K562 (cell line): ENCODE data around the gene EZH2. TPM values are rescaled to one million over a fixed set of nuclear protein-coding genes. Genes with fewer than 3 reads are reported as not detected.

Source experiments
- CBFA2T3 ChIP-seq: fragments of 450-650 bp; IDR thresholded peaks from 2 replicates; pipeline ENCODE4 v1.6.1; 2017
- GATA2 ChIP-seq: sonication (generic); formaldehyde crosslinking; IDR thresholded peaks from 2 replicates; pipeline ENCODE4 v1.4.0; 2020; ENCODE audit warnings: mild to moderate bottlenecking, missing genetic modification reagents
- NFE2L1 ChIP-seq: fragments of 450-650 bp; IDR thresholded peaks from 2 replicates; pipeline ENCODE4 v1.6.1; 2016; ENCODE audit warnings: missing genetic modification characterization, low read depth, mild to moderate bottlenecking, missing compliant biosample characterization, moderate library complexity, borderline replicate concordance
- NFIC ChIP-seq: fragments of 450-650 bp; IDR thresholded peaks from 2 replicates; pipeline ENCODE4 v1.6.1; 2017; ENCODE audit warnings: mild to moderate bottlenecking, inconsistent platforms
- POLR2AphosphoS5 ChIP-seq: IDR thresholded peaks from 2 replicates; pipeline ENCODE4 v1.6.1; 2011; ENCODE audit warnings: mild to moderate bottlenecking, low read depth, low read length, moderate library complexity; ENCODE audit not compliant: control insufficient read depth, insufficient read depth
- SMARCA4 ChIP-seq: fragments of 450-650 bp; IDR thresholded peaks from 2 replicates; pipeline ENCODE4 v1.6.1; 2016
- TEAD4 ChIP-seq, 2 experiments: sonication (generic) in 1 of 2; formaldehyde crosslinking in 1 of 2; IDR thresholded peaks; 2 replicates each; pipeline versions ENCODE4 v1.6.1 to v1.8.0; 2012 to 2022; ENCODE audit warnings: borderline replicate concordance in 1 of 2, inconsistent platforms in 1 of 2, low read length in 1 of 2, mild to moderate bottlenecking in 1 of 2, missing genetic modification reagents in 1 of 2
- ZKSCAN8 ChIP-seq: fragments of 200-800 bp; sonication (Bioruptor generic); IDR thresholded peaks from 2 replicates; pipeline ENCODE4 v1.6.1; 2016; ENCODE audit warnings: missing genetic modification characterization, missing compliant biosample characterization
- ZNF165 ChIP-seq: fragments of 250-450 bp; sonication (Bioruptor Pico); IDR thresholded peaks from 2 replicates; pipeline ENCODE4 v1.4.0; 2020; ENCODE audit warnings: borderline replicate concordance
- ZNF224 ChIP-seq: sonication (generic); formaldehyde crosslinking; IDR thresholded peaks from 2 replicates; pipeline ENCODE4 v1.8.0; 2022; ENCODE audit warnings: mild to moderate bottlenecking, missing genetic modification reagents
- ZNF253 ChIP-seq: fragments of 250-450 bp; sonication (Bioruptor Pico); conservative IDR thresholded peaks from 2 replicates; pipeline ENCODE4 v1.6.1; 2021; ENCODE audit warnings: mild to moderate bottlenecking
- ZNF780A ChIP-seq: fragments of 250-450 bp; sonication (Bioruptor Pico); IDR thresholded peaks from 2 replicates; pipeline ENCODE4 v1.5.0; 2021; ENCODE audit warnings: mild to moderate bottlenecking
- polyA plus RNA-seq, 8 experiments: library from polyadenylated mRNA; depleted of rRNA in 4 of 8; stranded (reverse) in 5 of 8; unstranded in 3 of 8; fragments of >200 nt; fragmentation: Nextera tagmentation in 2 of 8; fragmentation: Illumina TruSeq in 1 of 8; extraction: Ambion mirVana in 2 of 8; extraction: Trizol in 1 of 8; gene quantifications; 2 replicates each; pipeline versions ENCODE4 v1.2.1 to v1.2.3, GENCODE V29; 2011 to 2014; ENCODE audit warnings: inconsistent platforms in 1 of 8, missing spikeins in 1 of 8
- total RNA-seq, 7 experiments: library from RNA; depleted of rRNA in 6 of 7; stranded (reverse); fragments of >200 nt in 6 of 7; fragmentation: Illumina TruSeq in 2 of 7; extraction: Trizol in 2 of 7; gene quantifications; 2 replicates each; pipeline versions ENCODE4 v1.2.1 to v1.2.3, GENCODE V29; 2011 to 2021; ENCODE audit warnings: low replicate concordance in 1 of 7
- TF ChIP-seq, protein P1 (sequence below): IDR thresholded peaks from 2 replicates; pipeline ENCODE4 v1.6.1; 2012; ENCODE audit warnings: low read depth, low read length, improper control_type of control experiment, borderline replicate concordance
- TF ChIP-seq, protein P2 (sequence below): fragments of 450-650 bp; IDR thresholded peaks from 2 replicates; pipeline ENCODE4 v1.6.1; 2016; ENCODE audit warnings: antibody characterized with exemption
- TF ChIP-seq, protein P3 (sequence below): IDR thresholded peaks from 2 replicates; pipeline ENCODE4 v1.6.1; 2016; ENCODE audit warnings: missing genetic modification characterization, missing compliant biosample characterization
- TF ChIP-seq, protein P4 (sequence below): fragments of 450-650 bp; IDR thresholded peaks from one replicate; pipeline ENCODE4 v1.6.1; 2018; ENCODE audit warnings: mild to moderate bottlenecking, moderate library complexity; ENCODE audit not compliant: partially characterized antibody
- TF ChIP-seq, protein P5 (sequence below): IDR thresholded peaks from 3 replicates; pipeline ENCODE4 v1.6.1; 2011; ENCODE audit warnings: borderline replicate concordance, mild to moderate bottlenecking, moderate library complexity; ENCODE audit not compliant: insufficient read length; ENCODE audit errors: extremely low read depth
- TF ChIP-seq, protein P6 (sequence below): sonication (generic); formaldehyde crosslinking; IDR thresholded peaks from 2 replicates; pipeline ENCODE4 v1.8.0; 2022; ENCODE audit warnings: missing genetic modification reagents, mild to moderate bottlenecking, borderline replicate concordance

EZH2 gene
- total and polyA plus RNA-seq, 9 of the 15 experiments (the other 6 are each of a cell fraction or from before 2014, with no cell fraction given), result 48.7 to 175 (median 98.6) TPM

DNA sequence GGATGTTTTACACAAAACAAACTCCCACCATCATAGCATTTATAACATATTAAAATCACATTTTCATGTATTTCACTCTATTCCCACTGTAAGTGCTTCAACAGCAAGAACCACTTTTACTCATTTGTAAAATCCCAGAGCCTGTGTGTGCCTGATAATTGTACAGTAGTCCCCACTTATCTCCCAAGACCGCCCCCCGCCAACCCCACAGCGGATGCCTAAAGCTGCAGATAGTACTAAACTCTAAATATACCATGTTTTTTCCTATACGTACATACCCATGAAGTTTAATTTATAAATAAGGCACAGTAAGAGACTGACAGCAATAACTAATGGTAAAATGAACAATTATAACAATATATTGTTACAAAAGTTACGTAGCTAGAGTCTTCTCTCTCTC lies 33.5 kb downstream of the EZH2 start (continued):
- peak; percentile 85 for TF ChIP-seq TEAD4 (IDR thresholded peaks at IDR 0.05; ENCODE audit: low read length)
- TF ChIP-seq TEAD4 (CRISPR knock-in tag; IDR thresholded peaks at IDR 0.05; ENCODE audit: borderline replicate concordance), result no peak
- TF ChIP-seq NFIC, result peak; percentile 37; the same call in 1 of the 2 replicates
- peak; percentile 29; the same call in 1 of the 2 replicates for TF ChIP-seq ZKSCAN8 (CRISPR knock-in tag)
- TF ChIP-seq, protein P1, sequence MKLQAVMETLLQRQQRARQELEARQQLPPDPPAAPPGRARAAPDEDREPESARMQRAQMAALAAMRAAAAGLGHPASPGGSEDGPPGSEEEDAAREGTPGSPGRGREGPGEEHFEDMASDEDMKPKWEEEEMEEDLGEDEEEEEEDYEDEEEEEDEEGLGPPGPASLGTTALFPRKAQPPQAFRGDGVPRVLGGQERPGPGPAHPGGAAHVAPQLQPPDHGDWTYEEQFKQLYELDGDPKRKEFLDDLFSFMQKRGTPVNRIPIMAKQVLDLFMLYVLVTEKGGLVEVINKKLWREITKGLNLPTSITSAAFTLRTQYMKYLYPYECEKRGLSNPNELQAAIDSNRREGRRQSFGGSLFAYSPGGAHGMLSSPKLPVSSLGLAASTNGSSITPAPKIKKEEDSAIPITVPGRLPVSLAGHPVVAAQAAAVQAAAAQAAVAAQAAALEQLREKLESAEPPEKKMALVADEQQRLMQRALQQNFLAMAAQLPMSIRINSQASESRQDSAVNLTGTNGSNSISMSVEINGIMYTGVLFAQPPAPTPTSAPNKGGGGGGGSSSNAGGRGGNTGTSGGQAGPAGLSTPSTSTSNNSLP, result 0 out of 2 replicates have a peak, but pooled peaks have one; percentile 43
- TF ChIP-seq POLR2AphosphoS5, result peak; percentile 80
- TF ChIP-seq ZNF224 (CRISPR knock-in tag), result no peak
- no peak for TF ChIP-seq ZNF253 (CRISPR knock-in tag)
- TF ChIP-seq ZNF780A (CRISPR knock-in tag), result no peak
- TF ChIP-seq, protein P2, sequence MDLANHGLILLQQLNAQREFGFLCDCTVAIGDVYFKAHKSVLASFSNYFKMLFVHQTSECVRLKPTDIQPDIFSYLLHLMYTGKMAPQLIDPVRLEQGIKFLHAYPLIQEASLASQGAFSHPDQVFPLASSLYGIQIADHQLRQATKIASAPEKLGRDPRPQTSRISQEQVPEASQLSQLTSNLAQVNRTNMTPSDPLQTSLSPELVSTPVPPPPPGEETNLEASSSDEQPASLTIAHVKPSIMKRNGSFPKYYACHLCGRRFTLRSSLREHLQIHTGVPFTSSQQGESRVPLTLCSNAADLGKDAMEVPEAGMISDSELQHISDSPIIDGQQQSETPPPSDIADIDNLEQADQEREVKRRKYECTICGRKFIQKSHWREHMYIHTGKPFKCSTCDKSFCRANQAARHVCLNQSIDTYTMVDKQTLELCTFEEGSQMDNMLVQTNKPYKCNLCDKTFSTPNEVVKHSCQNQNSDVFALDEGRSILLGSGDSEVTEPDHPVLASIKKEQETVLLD, result peak; percentile 52; the same call in 1 of the 2 replicates
- TF ChIP-seq, protein P3, sequence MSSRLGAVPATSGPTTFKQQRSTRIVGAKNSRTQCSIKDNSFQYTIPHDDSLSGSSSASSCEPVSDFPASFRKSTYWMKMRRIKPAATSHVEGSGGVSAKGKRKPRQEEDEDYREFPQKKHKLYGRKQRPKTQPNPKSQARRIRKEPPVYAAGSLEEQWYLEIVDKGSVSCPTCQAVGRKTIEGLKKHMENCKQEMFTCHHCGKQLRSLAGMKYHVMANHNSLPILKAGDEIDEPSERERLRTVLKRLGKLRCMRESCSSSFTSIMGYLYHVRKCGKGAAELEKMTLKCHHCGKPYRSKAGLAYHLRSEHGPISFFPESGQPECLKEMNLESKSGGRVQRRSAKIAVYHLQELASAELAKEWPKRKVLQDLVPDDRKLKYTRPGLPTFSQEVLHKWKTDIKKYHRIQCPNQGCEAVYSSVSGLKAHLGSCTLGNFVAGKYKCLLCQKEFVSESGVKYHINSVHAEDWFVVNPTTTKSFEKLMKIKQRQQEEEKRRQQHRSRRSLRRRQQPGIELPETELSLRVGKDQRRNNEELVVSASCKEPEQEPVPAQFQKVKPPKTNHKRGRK (tag), result no peak
- TF ChIP-seq NFE2L1, result no peak
- TF ChIP-seq, protein P4, sequence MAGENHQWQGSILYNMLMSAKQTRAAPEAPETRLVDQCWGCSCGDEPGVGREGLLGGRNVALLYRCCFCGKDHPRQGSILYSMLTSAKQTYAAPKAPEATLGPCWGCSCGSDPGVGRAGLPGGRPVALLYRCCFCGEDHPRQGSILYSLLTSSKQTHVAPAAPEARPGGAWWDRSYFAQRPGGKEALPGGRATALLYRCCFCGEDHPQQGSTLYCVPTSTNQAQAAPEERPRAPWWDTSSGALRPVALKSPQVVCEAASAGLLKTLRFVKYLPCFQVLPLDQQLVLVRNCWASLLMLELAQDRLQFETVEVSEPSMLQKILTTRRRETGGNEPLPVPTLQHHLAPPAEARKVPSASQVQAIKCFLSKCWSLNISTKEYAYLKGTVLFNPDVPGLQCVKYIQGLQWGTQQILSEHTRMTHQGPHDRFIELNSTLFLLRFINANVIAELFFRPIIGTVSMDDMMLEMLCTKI, result no peak
- TF ChIP-seq SMARCA4, result peak; percentile 85
- peak; percentile 91 for TF ChIP-seq CBFA2T3
- TF ChIP-seq, protein P5, sequence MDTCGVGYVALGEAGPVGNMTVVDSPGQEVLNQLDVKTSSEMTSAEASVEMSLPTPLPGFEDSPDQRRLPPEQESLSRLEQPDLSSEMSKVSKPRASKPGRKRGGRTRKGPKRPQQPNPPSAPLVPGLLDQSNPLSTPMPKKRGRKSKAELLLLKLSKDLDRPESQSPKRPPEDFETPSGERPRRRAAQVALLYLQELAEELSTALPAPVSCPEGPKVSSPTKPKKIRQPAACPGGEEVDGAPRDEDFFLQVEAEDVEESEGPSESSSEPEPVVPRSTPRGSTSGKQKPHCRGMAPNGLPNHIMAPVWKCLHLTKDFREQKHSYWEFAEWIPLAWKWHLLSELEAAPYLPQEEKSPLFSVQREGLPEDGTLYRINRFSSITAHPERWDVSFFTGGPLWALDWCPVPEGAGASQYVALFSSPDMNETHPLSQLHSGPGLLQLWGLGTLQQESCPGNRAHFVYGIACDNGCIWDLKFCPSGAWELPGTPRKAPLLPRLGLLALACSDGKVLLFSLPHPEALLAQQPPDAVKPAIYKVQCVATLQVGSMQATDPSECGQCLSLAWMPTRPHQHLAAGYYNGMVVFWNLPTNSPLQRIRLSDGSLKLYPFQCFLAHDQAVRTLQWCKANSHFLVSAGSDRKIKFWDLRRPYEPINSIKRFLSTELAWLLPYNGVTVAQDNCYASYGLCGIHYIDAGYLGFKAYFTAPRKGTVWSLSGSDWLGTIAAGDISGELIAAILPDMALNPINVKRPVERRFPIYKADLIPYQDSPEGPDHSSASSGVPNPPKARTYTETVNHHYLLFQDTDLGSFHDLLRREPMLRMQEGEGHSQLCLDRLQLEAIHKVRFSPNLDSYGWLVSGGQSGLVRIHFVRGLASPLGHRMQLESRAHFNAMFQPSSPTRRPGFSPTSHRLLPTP, result no peak
- TF ChIP-seq GATA2 (CRISPR knock-in tag), result 0 out of 2 replicates have a peak, but pooled peaks have one; percentile 25
- no peak for TF ChIP-seq ZNF165 (CRISPR knock-in tag)
- TF ChIP-seq, protein P6, sequence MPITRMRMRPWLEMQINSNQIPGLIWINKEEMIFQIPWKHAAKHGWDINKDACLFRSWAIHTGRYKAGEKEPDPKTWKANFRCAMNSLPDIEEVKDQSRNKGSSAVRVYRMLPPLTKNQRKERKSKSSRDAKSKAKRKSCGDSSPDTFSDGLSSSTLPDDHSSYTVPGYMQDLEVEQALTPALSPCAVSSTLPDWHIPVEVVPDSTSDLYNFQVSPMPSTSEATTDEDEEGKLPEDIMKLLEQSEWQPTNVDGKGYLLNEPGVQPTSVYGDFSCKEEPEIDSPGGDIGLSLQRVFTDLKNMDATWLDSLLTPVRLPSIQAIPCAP (CRISPR knock-in tag), result no peak
